Coronary artery (tissue), 2 donors: ENCODE data around the gene IARS2.

Experiments
- DNase-seq: peaks from one replicate; pipeline ENCODE4 v3.0.0-alpha.2; 2017; ENCODE audit warnings: low spot score
- H3K27ac ChIP-seq, 2 donors: fragments of 200-600 bp; sonication (generic); one replicate each; pipeline ENCODE4 v1.5.1; 2016 to 2019
- H3K4me3 ChIP-seq: fragments of 200-600 bp; sonication (generic); 2 replicates; pipeline ENCODE4 v1.5.1; 2016; ENCODE audit warnings: mild to moderate bottlenecking, moderate library complexity
- TF ChIP-seq, protein P1 (sequence below): fragments of 200-600 bp; sonication (generic); IDR thresholded peaks from one replicate; pipeline ENCODE4 v1.5.1; 2019; ENCODE audit warnings: antibody characterized with exemption

IARS2 gene

DNA sequence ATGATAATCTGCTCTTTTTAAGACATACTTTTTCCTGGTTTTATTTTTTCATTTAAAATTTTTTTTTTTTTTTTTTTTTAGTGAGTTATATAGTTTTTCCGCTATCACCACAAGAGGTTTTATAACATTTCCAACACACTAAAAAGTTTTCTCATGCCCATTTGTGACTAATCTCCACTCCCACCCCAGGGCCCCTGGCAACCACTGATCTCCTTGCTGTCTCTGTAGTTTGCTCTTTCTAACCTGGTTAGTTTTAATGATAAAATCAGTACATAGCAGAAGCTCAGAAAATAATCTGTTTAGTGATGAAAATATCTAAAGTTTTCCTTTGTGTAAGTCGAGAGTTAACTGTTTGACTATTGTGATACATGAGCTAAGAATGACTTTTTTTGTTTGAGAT is 41.8 kb downstream of the IARS2 start:
- TF ChIP-seq, protein P1, sequence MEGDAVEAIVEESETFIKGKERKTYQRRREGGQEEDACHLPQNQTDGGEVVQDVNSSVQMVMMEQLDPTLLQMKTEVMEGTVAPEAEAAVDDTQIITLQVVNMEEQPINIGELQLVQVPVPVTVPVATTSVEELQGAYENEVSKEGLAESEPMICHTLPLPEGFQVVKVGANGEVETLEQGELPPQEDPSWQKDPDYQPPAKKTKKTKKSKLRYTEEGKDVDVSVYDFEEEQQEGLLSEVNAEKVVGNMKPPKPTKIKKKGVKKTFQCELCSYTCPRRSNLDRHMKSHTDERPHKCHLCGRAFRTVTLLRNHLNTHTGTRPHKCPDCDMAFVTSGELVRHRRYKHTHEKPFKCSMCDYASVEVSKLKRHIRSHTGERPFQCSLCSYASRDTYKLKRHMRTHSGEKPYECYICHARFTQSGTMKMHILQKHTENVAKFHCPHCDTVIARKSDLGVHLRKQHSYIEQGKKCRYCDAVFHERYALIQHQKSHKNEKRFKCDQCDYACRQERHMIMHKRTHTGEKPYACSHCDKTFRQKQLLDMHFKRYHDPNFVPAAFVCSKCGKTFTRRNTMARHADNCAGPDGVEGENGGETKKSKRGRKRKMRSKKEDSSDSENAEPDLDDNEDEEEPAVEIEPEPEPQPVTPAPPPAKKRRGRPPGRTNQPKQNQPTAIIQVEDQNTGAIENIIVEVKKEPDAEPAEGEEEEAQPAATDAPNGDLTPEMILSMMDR, result no peak
- no peak overlapping the region for H3K27ac ChIP-seq
- DNase-seq, result no peak
- H3K4me3 ChIP-seq, result no peak overlapping the region

DNA sequence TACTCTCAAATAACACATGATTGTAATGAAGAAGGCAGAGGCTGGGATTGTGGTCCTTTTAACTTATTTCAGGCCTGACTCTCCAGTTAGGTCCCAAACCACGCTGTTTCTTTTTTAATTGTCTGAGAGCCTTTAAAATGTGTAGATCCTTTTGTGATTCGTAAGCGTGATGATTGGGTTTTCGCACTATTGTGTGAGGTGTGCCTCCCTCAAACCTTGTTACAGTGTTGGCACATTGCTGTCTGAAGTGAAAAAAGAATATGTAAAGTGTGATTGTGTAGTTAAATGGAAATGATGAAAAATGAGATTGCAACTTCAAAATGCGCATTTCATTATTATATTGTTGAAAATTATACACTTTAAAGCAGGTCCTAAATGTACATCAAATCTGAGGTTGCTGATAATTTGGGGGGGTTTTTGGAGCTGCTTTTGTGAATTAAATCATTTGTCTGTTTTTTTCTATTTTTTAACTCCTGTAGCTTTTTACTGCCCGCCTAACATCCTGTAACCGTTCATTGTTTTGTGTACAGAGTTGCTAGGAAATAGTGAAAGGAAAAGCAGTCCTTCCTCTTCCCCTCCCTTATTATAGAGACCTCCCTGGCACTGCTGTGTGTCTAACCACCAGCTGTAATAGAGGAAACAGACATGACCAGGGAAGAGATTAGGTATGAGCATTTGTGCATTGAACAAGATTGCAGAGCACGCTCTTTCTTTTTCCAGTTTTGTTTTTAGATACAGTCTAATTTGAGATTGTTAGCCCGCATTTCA is 43.3 kb downstream of the IARS2 start:
- Histone ChIP-seq H3K27ac (peak overlapping the region in 1 of 2 donors; percentile 14), H3K4me3 (no peak overlapping the region)
- DNase-seq, result no peak
- TF ChIP-seq, protein P1, result no peak

- no peak for DNase-seq
- Histone ChIP-seq H3K27ac (peak overlapping the region; percentile 35 to 59), H3K4me3 (peak overlapping the region; percentile 24)
- TF ChIP-seq, protein P1, result no peak
These were observed 46.0 kb downstream of the IARS2 start for GRCh38 chr1:220139966-220140365.

- DNase-seq, result no peak
- TF ChIP-seq, protein P1, result no peak
- Histone ChIP-seq H3K4me3 (no peak overlapping the region), H3K27ac (no peak overlapping the region)
These were observed 50.1 kb downstream of the IARS2 start for GRCh38 chr1:220144051-220144450.

- Histone ChIP-seq H3K4me3 (no peak overlapping the region), H3K27ac (peak overlapping the region in 1 of 2 donors; percentile 29)
- no peak for DNase-seq
- TF ChIP-seq, protein P1, result no peak
These were observed 55.8 kb downstream of the IARS2 start for GRCh38 chr1:220149742-220150141.

DNA sequence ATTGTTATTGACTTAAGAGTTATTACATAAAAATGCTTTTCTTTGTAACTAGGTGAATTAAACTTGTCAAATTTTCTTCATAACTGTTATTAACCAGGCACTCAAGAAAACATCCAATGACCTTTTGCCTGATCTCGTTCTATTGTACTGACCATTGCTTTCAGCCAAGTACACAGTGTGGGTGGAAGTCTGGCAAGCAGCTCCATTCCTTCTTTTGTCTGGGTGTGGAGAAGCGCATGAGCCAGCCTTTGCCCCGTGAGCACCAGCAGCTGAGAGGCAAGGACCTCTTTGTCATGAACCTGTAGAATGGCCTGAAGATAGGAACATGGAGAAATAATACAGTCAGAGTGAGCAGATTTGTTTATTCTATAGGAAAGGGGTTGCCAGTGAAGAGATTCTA is 57.5 kb downstream of the IARS2 start:
- H3K27ac ChIP-seq, result peak overlapping the region in 1 of 2 donors; percentile 47
- TF ChIP-seq, protein P1, result no peak
- H3K4me3 ChIP-seq, result no peak overlapping the region
- DNase-seq, result no peak

- DNase-seq, result no peak
- TF ChIP-seq, protein P1, result no peak
- H3K27ac ChIP-seq, result no peak overlapping the region
- no peak overlapping the region for H3K4me3 ChIP-seq
These were observed 59.2 kb downstream of the IARS2 start for GRCh38 chr1:220153147-220153546.
